GM10266 (cell line): ENCODE data around the gene SLC4A2.
"Not testable (repeated sequence)": the region's sequence is repeated elsewhere in the genome, so short reads cannot be mapped to it uniquely, and the experiment has no call there.

ENCODE experiments used
- DNase-seq: peaks from one replicate; pipeline ENCODE4 v3.0.0; 2012; ENCODE audit errors: extremely low spot score
- CTCF ChIP-seq: IDR thresholded peaks from 2 replicates; pipeline ENCODE4 v1.5.1; 2012; ENCODE audit warnings: mild to moderate bottlenecking, low read depth; ENCODE audit not compliant: control insufficient read depth, insufficient read depth; ENCODE audit errors: missing control alignments

Gene SLC4A2

GRCh38 chr7:151025924-151026671, 33.3 kb upstream of the SLC4A2 start:
- TF ChIP-seq CTCF = no peak
- DNase-seq = no peak

GRCh38 chr7:151026771-151027727, 32.3 kb upstream of the SLC4A2 start:
- not testable (repeated sequence) for DNase-seq

DNA sequence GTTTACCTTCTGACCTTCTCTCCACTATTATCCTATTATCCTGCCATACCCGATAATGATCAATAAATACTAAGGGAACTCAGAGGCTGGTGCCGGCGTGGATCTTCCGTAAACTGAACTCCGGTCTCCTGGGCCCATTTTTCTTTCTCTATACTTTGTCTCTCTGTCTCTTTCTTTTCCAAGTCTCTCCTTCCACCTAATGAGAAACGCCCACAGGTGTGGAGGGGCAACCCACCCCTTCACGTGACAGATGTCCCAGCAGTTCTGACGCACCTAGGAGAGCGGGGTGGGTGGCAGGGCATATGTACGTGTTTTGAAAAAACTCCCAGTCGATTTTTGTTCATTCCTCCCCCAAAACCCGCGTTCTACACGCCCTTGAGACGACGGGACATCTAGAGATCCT, 31.7 kb upstream of the SLC4A2 start:
- not testable (repeated sequence) for DNase-seq

GRCh38 chr7:151028131-151028947, 31.1 kb upstream of the SLC4A2 start, which contains the start of gene ABCB8:
Gene ABCB8 (plus strand): TSS chr7:151028450. CDS start chr7:151028516, 66 bp downstream.
- DNase-seq = peak; percentile 99
- peak; percentile 36 for TF ChIP-seq CTCF

DNA sequence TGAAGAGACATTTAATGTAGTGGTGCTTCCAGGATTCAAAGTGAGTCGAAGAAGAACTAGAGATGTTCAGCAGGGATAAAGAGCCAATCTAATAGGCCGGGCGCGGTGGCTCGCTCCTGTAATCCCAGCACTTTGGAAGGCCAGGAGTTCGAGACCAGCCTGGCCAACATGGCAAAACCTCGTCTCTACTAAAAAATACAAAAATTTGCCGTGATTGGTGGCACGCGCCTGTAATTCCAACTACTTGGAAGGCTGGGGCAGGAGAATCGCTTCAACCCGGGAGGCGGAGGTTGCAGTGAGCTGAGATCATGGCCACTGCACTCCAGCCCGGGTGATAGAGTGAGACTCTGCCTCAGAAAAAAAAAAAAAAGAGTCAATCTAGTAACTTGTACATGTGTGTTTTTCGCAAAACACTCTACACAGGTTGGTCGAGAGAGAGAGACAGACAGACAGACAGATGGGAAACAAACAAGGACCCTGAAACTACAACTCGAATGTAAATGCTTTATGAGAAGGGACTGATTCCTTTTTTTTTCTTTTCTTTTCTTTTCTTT, 30.4 kb upstream of the SLC4A2 start:
- TF ChIP-seq CTCF = no peak

GRCh38 chr7:151031011-151031410, 28.4 kb upstream of the SLC4A2 start:
- no peak for TF ChIP-seq CTCF
- DNase-seq = no peak

More for the DNA sequence above, 30.4 kb upstream of the SLC4A2 start:
- DNase-seq = no peak

GRCh38 chr7:151032936-151033863, 26.2 kb upstream of the SLC4A2 start:
- TF ChIP-seq CTCF = no peak
- no peak for DNase-seq
